ENCODE measurements around the gene GAK.

- TF ChIP-seq CTCF (IDR thresholded peaks at IDR 0.05): no peak
- no peak for TF ChIP-seq POLR2AphosphoS5 (IDR thresholded peaks at IDR 0.05)
- TF ChIP-seq POLR2A (IDR thresholded peaks at IDR 0.05; ENCODE audit: low read depth): no peak
- no peak for TF ChIP-seq EP300 (IDR thresholded peaks at IDR 0.05)
These were observed 36.5 kb downstream of the GAK start for GRCh38 chr4:895596-895995.

Measured in esophagus muscularis mucosa (tissue), 4 donors.